ENCODE results near the gene NPBWR2. TPM values are rescaled to one million over a fixed set of nuclear protein-coding genes. Genes with fewer than 3 reads are reported as not detected.
"Not testable (repeated sequence)": the region's sequence is repeated elsewhere in the genome, so short reads cannot be mapped to it uniquely, and the experiment has no call there.

The NPBWR2 gene
- total RNA-seq, 4 donors from 2014 or later, result not detected

GRCh38 chr20:64090165-64090564, 17.2 kb downstream of the NPBWR2 start:
- Histone ChIP-seq H3K36me3 (no peaks in the 10 kb centered on the region), H3K4me1 (no peaks in the 10 kb centered on the region), H3K27me3 (peaks cover 28% of the 10 kb centered on the region), H3K9me3 (no peaks in the 10 kb centered on the region), H3K4me3 (no peak overlapping the region), H3K27ac (no peak overlapping the region)
- TF ChIP-seq EP300 (IDR thresholded peaks at IDR 0.05; ENCODE audit: low read depth) (no peak), CTCF (IDR thresholded peaks at IDR 0.05) (no peak), POLR2A (IDR thresholded peaks at IDR 0.05) (no peak)
- intact Hi-C loops (cut with DNase I; ENCODE audit: low total_unique reads) (no loop called here), in situ Hi-C loops (cut with MboI; ENCODE audit: low pct_ligation_motif_present in 1 of 4, low pct_unique_long_range_greater_than_20kb in 1 of 4, low sequenced_read_pairs in 3 of 4) (no loop called here)
- no peak for DNase-seq
- 58% methylated on average over 9 of the region's 10 CpGs; no CpG with 5 or more reads in 1 of the 2 donors for WGBS, 2 donors (ENCODE audit: low coverage in 1 of 2)

GRCh38 chr20:64088586-64088985, 18.8 kb downstream of the NPBWR2 start:
- intact Hi-C loops (cut with DNase I; ENCODE audit: low total_unique reads), result not testable (repeated sequence)

GRCh38 chr20:64087226-64087825, 20.0 kb downstream of the NPBWR2 start:
- peaks cover 50% of the 10 kb centered on the region for H3K27me3 ChIP-seq

More at GRCh38 chr20:64088586-64088985, 18.8 kb downstream of the NPBWR2 start:
- DNase-seq; H3K36me3 ChIP-seq; H3K27ac ChIP-seq; in situ Hi-C loops (cut with MboI; ENCODE audit: low pct_ligation_motif_present in 1 of 4, low pct_unique_long_range_greater_than_20kb in 1 of 4, low sequenced_read_pairs in 3 of 4); H3K4me3 ChIP-seq; H3K9me3 ChIP-seq: not testable (repeated sequence)
- Histone ChIP-seq H3K4me1 (peaks cover 0 to 13% (median 9%) of the 10 kb centered on the region in 4 donors), H3K27me3 (peaks cover 44% of the 10 kb centered on the region)

GRCh38 chr20:64086801-64087200, 20.6 kb downstream of the NPBWR2 start:
- intact Hi-C loops (cut with DNase I; ENCODE audit: low total_unique reads), result no loop called here
- TF ChIP-seq EP300 (IDR thresholded peaks at IDR 0.05; ENCODE audit: low read depth) (no peak), POLR2A (IDR thresholded peaks at IDR 0.05) (no peak), POLR2AphosphoS5 (IDR thresholded peaks at IDR 0.05) (no peak), CTCF (IDR thresholded peaks at IDR 0.05) (no peak)
- in situ Hi-C loops (cut with MboI; ENCODE audit: low pct_ligation_motif_present in 1 of 4, low pct_unique_long_range_greater_than_20kb in 1 of 4, low sequenced_read_pairs in 3 of 4), result no loop called here
- Histone ChIP-seq H3K27ac (no peak overlapping the region), H3K4me3 (no peak overlapping the region), H3K4me1 (peaks cover 4 to 27% (median 12%) of the 10 kb centered on the region in 4 donors), H3K36me3 (no peaks in the 10 kb centered on the region), H3K27me3 (peaks cover 53% of the 10 kb centered on the region), H3K9me3 (no peaks in the 10 kb centered on the region)
- DNase-seq, result no peak
- WGBS, 2 donors (ENCODE audit: low coverage in 1 of 2), result 92% methylated on average over 11 of the region's 11 CpGs; no CpG with 5 or more reads in 1 of the 2 donors

More at GRCh38 chr20:64087226-64087825, 20.0 kb downstream of the NPBWR2 start:
- H3K9me3 ChIP-seq; in situ Hi-C loops (cut with MboI; ENCODE audit: low pct_ligation_motif_present in 1 of 4, low pct_unique_long_range_greater_than_20kb in 1 of 4, low sequenced_read_pairs in 3 of 4); H3K36me3 ChIP-seq; H3K27ac ChIP-seq; DNase-seq; intact Hi-C loops (cut with DNase I; ENCODE audit: low total_unique reads); H3K4me3 ChIP-seq: not testable (repeated sequence)
- H3K4me1 ChIP-seq, result peaks cover 4 to 22% (median 12%) of the 10 kb centered on the region in 4 donors
- WGBS, 2 donors (ENCODE audit: low coverage in 1 of 2), result 96% methylated on average over 6 of the region's 36 CpGs; no CpG with 5 or more reads in 1 of the 2 donors

- Histone ChIP-seq H3K36me3 (no peaks in the 10 kb centered on the region), H3K4me3 (no peak overlapping the region), H3K27me3 (peaks cover 64% of the 10 kb centered on the region), H3K27ac (no peak overlapping the region), H3K4me1 (peaks cover 4 to 29% (median 12%) of the 10 kb centered on the region in 4 donors), H3K9me3 (no peaks in the 10 kb centered on the region)
- 16% methylated on average over 19 of the region's 23 CpGs; no CpG with 5 or more reads in 1 of the 2 donors for WGBS, 2 donors (ENCODE audit: low coverage in 1 of 2)
- intact Hi-C loops (cut with DNase I; ENCODE audit: low total_unique reads), result no loop called here
- in situ Hi-C loops (cut with MboI; ENCODE audit: low pct_ligation_motif_present in 1 of 4, low pct_unique_long_range_greater_than_20kb in 1 of 4, low sequenced_read_pairs in 3 of 4), result no loop called here
- TF ChIP-seq EP300 (IDR thresholded peaks at IDR 0.05; ENCODE audit: low read depth) (no peak), CTCF (IDR thresholded peaks at IDR 0.05) (no peak), POLR2AphosphoS5 (IDR thresholded peaks at IDR 0.05) (no peak), POLR2A (IDR thresholded peaks at IDR 0.05) (no peak)
- no peak for DNase-seq
Measured at GRCh38 chr20:64084685-64085152, 22.6 kb downstream of the NPBWR2 start.

All from transverse colon (tissue), 4 donors.